ENCODE data around the gene FADS3. TPM values are rescaled to one million over a fixed set of nuclear protein-coding genes. Genes with fewer than 3 reads are reported as not detected.
A peak's percentile ranks its signal among the peaks of the same experiment; 100 is the strongest.

FADS3 gene
- total and polyA plus RNA-seq, 9 of the 15 experiments (the other 6 are each of a cell fraction or from before 2014, with no cell fraction given): 0.97 to 148 (median 92.7) TPM

DNA sequence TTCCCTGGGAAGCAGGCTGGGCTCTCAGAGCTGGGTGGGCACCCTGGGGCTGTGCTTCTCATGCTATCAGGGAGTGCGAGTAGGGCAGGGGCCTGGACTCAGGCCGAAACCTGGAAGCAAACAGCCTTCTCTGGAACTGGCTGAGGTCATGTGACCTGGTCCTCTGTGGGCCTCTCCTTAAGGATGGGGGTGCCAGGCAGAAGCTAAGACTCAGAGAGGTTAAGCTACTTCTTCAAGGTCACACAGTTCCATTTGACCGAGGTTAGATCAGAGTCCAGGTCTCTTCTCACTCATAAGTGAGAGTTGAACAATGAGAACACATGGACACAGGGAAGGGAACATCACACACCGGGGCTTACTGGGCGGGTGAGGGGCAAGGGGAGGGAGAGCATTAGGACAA lies 7.4 kb downstream of the FADS3 start:
- ChIA-PET CTCF (ENCODE audit: low intra/inter-chr PET ratio) (no interaction called here), POLR2A (interaction anchor here (0.6 to 1.6 kb wide), 5 partner anchors 12 to 682 kb away, joined by 3 to 5 read pairs (median 3); no protein-coding TSS in a partner anchor)
- TF ChIP-seq RBM25 (IDR thresholded peaks at IDR 0.05; ENCODE audit: low read depth, low read length, severe bottlenecking): peak; percentile 60
- peak; percentile 34; the same call in 1 of the 2 replicates for TF ChIP-seq RAD51 (IDR thresholded peaks at IDR 0.05; ENCODE audit: borderline replicate concordance, low read depth)
- TF ChIP-seq, protein P1, sequence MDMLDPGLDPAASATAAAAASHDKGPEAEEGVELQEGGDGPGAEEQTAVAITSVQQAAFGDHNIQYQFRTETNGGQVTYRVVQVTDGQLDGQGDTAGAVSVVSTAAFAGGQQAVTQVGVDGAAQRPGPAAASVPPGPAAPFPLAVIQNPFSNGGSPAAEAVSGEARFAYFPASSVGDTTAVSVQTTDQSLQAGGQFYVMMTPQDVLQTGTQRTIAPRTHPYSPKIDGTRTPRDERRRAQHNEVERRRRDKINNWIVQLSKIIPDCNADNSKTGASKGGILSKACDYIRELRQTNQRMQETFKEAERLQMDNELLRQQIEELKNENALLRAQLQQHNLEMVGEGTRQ (CRISPR knock-in tag; IDR thresholded peaks at IDR 0.05): peak; percentile 27
- TF ChIP-seq FOXP1 (CRISPR knock-in tag; IDR thresholded peaks at IDR 0.05): no peak
- TF ChIP-seq HMG20B (CRISPR knock-in tag; IDR thresholded peaks at IDR 0.05): no peak
- TF ChIP-seq, protein P2, sequence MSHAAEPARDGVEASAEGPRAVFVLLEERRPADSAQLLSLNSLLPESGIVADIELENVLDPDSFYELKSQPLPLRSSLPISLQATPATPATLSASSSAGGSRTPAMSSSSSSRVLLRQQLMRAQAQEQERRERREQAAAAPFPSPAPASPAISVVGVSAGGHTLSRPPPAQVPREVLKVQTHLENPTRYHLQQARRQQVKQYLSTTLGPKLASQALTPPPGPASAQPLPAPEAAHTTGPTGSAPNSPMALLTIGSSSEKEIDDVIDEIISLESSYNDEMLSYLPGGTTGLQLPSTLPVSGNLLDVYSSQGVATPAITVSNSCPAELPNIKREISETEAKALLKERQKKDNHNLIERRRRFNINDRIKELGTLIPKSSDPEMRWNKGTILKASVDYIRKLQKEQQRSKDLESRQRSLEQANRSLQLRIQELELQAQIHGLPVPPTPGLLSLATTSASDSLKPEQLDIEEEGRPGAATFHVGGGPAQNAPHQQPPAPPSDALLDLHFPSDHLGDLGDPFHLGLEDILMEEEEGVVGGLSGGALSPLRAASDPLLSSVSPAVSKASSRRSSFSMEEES (CRISPR knock-in tag; IDR thresholded peaks at IDR 0.05): peak; percentile 77
- TF ChIP-seq BCOR (IDR thresholded peaks at IDR 0.05): peak; percentile 60; the same call in 1 of the 2 replicates
- no peak for TF ChIP-seq ZKSCAN1 (IDR thresholded peaks at IDR 0.05; ENCODE audit: low read depth, low read length)
- Histone ChIP-seq H3K4me3 (no peak overlapping the region), H3K27me3 (ENCODE audit: control insufficient read depth in 2 of 2, insufficient read depth in 2 of 2, low read length in 2 of 2) (no peaks in the 10 kb centered on the region), H2AFZ (ENCODE audit: low read depth, low read length) (no peak overlapping the region), H4K20me1 (replicated peaks; ENCODE audit: control insufficient read depth, insufficient read depth, low read length) (0 out of 2 replicates have a peak, but pooled peaks cover 7% of the 10 kb centered on the region), H3K4me2 (ENCODE audit: insufficient read depth, low read length) (no peak overlapping the region), H3K4me1 (replicated peaks in 1 of 2; ENCODE audit: control insufficient read depth in 2 of 2, insufficient read depth in 2 of 2, low read length in 2 of 2) (peaks cover 20 to 45% of the 10 kb centered on the region in 2 experiments; a peak in 4 of 5 replicates), H3K9me1 (ENCODE audit: control insufficient read depth, insufficient read depth, low read length) (peaks cover 7% of the 10 kb centered on the region), H3K9ac (ENCODE audit: insufficient read depth in 1 of 2, low read depth in 2 of 2, low read length in 2 of 2) (peak overlapping the region in 1 of 2 experiments; percentile 79; a peak in 2 of 4 replicates), H3K79me2 (ENCODE audit: control insufficient read depth, insufficient read depth, low read length) (peaks cover 39% of the 10 kb centered on the region), H3K9me3 (replicated peaks; ENCODE audit: control insufficient read depth, insufficient read depth, low read depth, low read length) (no peaks in the 10 kb centered on the region), H3K36me3 (ENCODE audit: control insufficient read depth, insufficient read depth, low read length) (peaks cover 15% of the 10 kb centered on the region; the same call in 2 of the 3 replicates), H3K27ac (ENCODE audit: extremely low read depth, low read depth, low read length) (no peak overlapping the region)
- DNase-seq (ENCODE audit: extremely low read depth in 1 of 4, low spot score in 3 of 4): no peak
- BruUV-seq (replicated peaks): no TSS peak
- in situ Hi-C loops (cut with MboI): no loop called here
- ATAC-seq: no peak
- WGBS (ENCODE audit: insufficient coverage, low coverage, missing lambda C conversion rate): 81% methylated on average over 5 of the region's 5 CpGs
- no peak for FAIRE-seq
- intact Hi-C loops (cut with micrococcal nuclease): no loop called here

All from K562 (cell line).